ENCODE measurements around the gene ITSN1.
A peak's percentile ranks its signal among the peaks of the same experiment; 100 is the strongest.
"Not testable (repeated sequence)": the region's sequence is repeated elsewhere in the genome, so short reads cannot be mapped to it uniquely, and the experiment has no call there.

Gene ITSN1

GRCh38 chr21:33619726-33620125 lies 22.6 kb upstream of the ITSN1 start:
- POLR2A ChIA-PET, result no interaction called here
- TF ChIP-seq CTCF (IDR thresholded peaks at IDR 0.05; ENCODE audit: control extremely low read depth, extremely low read depth, low read depth, missing control alignments), result no peak
- DNase-seq (ENCODE audit: extremely low spot score), result no peak
- CTCF ChIA-PET, result interaction anchor here (2.1 kb wide), 1 partner anchor 14 kb away, joined by 9 read pairs; no protein-coding TSS in a partner anchor

- TF ChIP-seq CTCF (IDR thresholded peaks at IDR 0.05; ENCODE audit: control extremely low read depth, extremely low read depth, low read depth, missing control alignments), result no peak
- POLR2A ChIA-PET, result no interaction called here
- DNase-seq (ENCODE audit: extremely low spot score), result no peak
- CTCF ChIA-PET, result interaction anchor here (1.7 kb wide), 1 partner anchor 16 kb away, joined by 8 read pairs; no protein-coding TSS in a partner anchor
Observed at GRCh38 chr21:33622253-33622652, 20.0 kb upstream of the ITSN1 start.

GRCh38 chr21:33626151-33626550 lies 16.1 kb upstream of the ITSN1 start:
- POLR2A ChIA-PET; DNase-seq (ENCODE audit: extremely low spot score): not testable (repeated sequence)
- CTCF ChIA-PET, result interaction anchor here (1.7 kb wide), 1 partner anchor 21 kb away, joined by 8 read pairs; no protein-coding TSS in a partner anchor

GRCh38 chr21:33634254-33634653 lies 8.0 kb upstream of the ITSN1 start:
- ChIA-PET POLR2A (no interaction called here), CTCF (no interaction called here)
- TF ChIP-seq CTCF (IDR thresholded peaks at IDR 0.05; ENCODE audit: control extremely low read depth, extremely low read depth, low read depth, missing control alignments), result no peak
- DNase-seq (ENCODE audit: extremely low spot score), result no peak

- TF ChIP-seq CTCF (IDR thresholded peaks at IDR 0.05; ENCODE audit: control extremely low read depth, extremely low read depth, low read depth, missing control alignments), result no peak
- ChIA-PET POLR2A (no interaction called here), CTCF (interaction anchor here (1.5 kb wide), 1 partner anchor 35 kb away, joined by 5 read pairs; no protein-coding TSS in a partner anchor)
- no peak for DNase-seq (ENCODE audit: extremely low spot score)
Observed at GRCh38 chr21:33640697-33641351, 1.5 kb upstream of the ITSN1 start.

GRCh38 chr21:33641352-33642026 lies 812 bp upstream of the ITSN1 start, which contains the start of gene CRYZL1:
Gene CRYZL1 (minus strand): TSS chr21:33641741. CDS start chr21:33631551, 10,190 bp downstream.
- peak; percentile 96 for DNase-seq (ENCODE audit: extremely low spot score)
- CTCF ChIA-PET, result interaction anchor here (1.5 kb wide), 1 partner anchor 36 kb away, joined by 5 read pairs; no protein-coding TSS in a partner anchor
- POLR2A ChIA-PET, result no interaction called here
- TF ChIP-seq CTCF (IDR thresholded peaks at IDR 0.05; ENCODE audit: control extremely low read depth, extremely low read depth, low read depth, missing control alignments), result no peak

Measured in GM10248 (cell line).